ENCODE results near the gene MYZAP. TPM values are rescaled to one million over a fixed set of nuclear protein-coding genes. Genes with fewer than 3 reads are reported as not detected.

MYZAP gene
- total and polyA plus RNA-seq, 2 of the 13 experiments (the other 11 are each of a cell fraction or from before 2014, with no cell fraction given) = not detected

GRCh38 chr15:57706405-57707209, 114.9 kb downstream of the MYZAP start, which contains the start of gene POLR2M (continued):
- TF ChIP-seq, protein P1, sequence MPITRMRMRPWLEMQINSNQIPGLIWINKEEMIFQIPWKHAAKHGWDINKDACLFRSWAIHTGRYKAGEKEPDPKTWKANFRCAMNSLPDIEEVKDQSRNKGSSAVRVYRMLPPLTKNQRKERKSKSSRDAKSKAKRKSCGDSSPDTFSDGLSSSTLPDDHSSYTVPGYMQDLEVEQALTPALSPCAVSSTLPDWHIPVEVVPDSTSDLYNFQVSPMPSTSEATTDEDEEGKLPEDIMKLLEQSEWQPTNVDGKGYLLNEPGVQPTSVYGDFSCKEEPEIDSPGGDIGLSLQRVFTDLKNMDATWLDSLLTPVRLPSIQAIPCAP (CRISPR knock-in tag; IDR thresholded peaks at IDR 0.05; ENCODE audit: low read depth) = no peak
- TF ChIP-seq, protein P2, sequence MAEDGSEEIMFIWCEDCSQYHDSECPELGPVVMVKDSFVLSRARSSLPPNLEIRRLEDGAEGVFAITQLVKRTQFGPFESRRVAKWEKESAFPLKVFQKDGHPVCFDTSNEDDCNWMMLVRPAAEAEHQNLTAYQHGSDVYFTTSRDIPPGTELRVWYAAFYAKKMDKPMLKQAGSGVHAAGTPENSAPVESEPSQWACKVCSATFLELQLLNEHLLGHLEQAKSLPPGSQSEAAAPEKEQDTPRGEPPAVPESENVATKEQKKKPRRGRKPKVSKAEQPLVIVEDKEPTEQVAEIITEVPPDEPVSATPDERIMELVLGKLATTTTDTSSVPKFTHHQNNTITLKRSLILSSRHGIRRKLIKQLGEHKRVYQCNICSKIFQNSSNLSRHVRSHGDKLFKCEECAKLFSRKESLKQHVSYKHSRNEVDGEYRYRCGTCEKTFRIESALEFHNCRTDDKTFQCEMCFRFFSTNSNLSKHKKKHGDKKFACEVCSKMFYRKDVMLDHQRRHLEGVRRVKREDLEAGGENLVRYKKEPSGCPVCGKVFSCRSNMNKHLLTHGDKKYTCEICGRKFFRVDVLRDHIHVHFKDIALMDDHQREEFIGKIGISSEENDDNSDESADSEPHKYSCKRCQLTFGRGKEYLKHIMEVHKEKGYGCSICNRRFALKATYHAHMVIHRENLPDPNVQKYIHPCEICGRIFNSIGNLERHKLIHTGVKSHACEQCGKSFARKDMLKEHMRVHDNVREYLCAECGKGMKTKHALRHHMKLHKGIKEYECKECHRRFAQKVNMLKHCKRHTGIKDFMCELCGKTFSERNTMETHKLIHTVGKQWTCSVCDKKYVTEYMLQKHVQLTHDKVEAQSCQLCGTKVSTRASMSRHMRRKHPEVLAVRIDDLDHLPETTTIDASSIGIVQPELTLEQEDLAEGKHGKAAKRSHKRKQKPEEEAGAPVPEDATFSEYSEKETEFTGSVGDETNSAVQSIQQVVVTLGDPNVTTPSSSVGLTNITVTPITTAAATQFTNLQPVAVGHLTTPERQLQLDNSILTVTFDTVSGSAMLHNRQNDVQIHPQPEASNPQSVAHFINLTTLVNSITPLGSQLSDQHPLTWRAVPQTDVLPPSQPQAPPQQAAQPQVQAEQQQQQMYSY (CRISPR knock-in tag; IDR thresholded peaks at IDR 0.05) = 0 out of 2 replicates have a peak, but pooled peaks have one; percentile 56
- TF ChIP-seq ZNF577 (CRISPR knock-in tag; IDR thresholded peaks at IDR 0.05; ENCODE audit: borderline replicate concordance, low read depth) (0 out of 2 replicates have a peak, but pooled peaks have one; percentile 61), MAX (IDR thresholded peaks at IDR 0.05) (peak; percentile 88), TEAD3 (CRISPR knock-in tag; optimal IDR thresholded peaks at IDR 0.05; ENCODE audit: borderline replicate concordance) (peak; percentile 50), CAMTA2 (CRISPR knock-in tag; IDR thresholded peaks at IDR 0.05; ENCODE audit: borderline replicate concordance) (no peak), PRMT3 (CRISPR knock-in tag; IDR thresholded peaks at IDR 0.05; ENCODE audit: borderline replicate concordance, low read depth) (no peak), ZNF709 (CRISPR knock-in tag; IDR thresholded peaks at IDR 0.05) (no peak), ZNF569 (CRISPR knock-in tag; IDR thresholded peaks at IDR 0.05; ENCODE audit: borderline replicate concordance) (no peak), RXRB (CRISPR knock-in tag; IDR thresholded peaks at IDR 0.05; ENCODE audit: borderline replicate concordance) (peak; percentile 52; the same call in 1 of the 2 replicates), MLLT10 (CRISPR knock-in tag; IDR thresholded peaks at IDR 0.05) (no peak), ZNF496 (CRISPR knock-in tag; IDR thresholded peaks at IDR 0.05; ENCODE audit: insufficient replicate concordance) (no peak), BCLAF1 (IDR thresholded peaks at IDR 0.05) (no peak)
- TF ChIP-seq, protein P3, sequence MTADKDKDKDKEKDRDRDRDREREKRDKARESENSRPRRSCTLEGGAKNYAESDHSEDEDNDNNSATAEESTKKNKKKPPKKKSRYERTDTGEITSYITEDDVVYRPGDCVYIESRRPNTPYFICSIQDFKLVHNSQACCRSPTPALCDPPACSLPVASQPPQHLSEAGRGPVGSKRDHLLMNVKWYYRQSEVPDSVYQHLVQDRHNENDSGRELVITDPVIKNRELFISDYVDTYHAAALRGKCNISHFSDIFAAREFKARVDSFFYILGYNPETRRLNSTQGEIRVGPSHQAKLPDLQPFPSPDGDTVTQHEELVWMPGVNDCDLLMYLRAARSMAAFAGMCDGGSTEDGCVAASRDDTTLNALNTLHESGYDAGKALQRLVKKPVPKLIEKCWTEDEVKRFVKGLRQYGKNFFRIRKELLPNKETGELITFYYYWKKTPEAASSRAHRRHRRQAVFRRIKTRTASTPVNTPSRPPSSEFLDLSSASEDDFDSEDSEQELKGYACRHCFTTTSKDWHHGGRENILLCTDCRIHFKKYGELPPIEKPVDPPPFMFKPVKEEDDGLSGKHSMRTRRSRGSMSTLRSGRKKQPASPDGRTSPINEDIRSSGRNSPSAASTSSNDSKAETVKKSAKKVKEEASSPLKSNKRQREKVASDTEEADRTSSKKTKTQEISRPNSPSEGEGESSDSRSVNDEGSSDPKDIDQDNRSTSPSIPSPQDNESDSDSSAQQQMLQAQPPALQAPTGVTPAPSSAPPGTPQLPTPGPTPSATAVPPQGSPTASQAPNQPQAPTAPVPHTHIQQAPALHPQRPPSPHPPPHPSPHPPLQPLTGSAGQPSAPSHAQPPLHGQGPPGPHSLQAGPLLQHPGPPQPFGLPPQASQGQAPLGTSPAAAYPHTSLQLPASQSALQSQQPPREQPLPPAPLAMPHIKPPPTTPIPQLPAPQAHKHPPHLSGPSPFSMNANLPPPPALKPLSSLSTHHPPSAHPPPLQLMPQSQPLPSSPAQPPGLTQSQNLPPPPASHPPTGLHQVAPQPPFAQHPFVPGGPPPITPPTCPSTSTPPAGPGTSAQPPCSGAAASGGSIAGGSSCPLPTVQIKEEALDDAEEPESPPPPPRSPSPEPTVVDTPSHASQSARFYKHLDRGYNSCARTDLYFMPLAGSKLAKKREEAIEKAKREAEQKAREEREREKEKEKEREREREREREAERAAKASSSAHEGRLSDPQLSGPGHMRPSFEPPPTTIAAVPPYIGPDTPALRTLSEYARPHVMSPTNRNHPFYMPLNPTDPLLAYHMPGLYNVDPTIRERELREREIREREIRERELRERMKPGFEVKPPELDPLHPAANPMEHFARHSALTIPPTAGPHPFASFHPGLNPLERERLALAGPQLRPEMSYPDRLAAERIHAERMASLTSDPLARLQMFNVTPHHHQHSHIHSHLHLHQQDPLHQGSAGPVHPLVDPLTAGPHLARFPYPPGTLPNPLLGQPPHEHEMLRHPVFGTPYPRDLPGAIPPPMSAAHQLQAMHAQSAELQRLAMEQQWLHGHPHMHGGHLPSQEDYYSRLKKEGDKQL (CRISPR knock-in tag; IDR thresholded peaks at IDR 0.05; ENCODE audit: low read depth) = no peak
